DOHH2 (cell line): ENCODE results near the gene RAF1.

Source experiments
- CTCF ChIP-seq: fragments of 200-600 bp; sonication (generic); IDR thresholded peaks from one replicate; pipeline ENCODE4 v1.5.1; 2014; ENCODE audit warnings: antibody characterized with exemption, mild to moderate bottlenecking, low read depth, low read length; ENCODE audit not compliant: poor library complexity, severe bottlenecking
- EZH2phosphoT487 ChIP-seq: fragments of 200-600 bp; sonication (generic); IDR thresholded peaks from 2 replicates; pipeline ENCODE4 v1.6.1; 2017; ENCODE audit warnings: borderline replicate concordance, mild to moderate bottlenecking, antibody characterized with exemption, low read length, moderate library complexity, mixed read lengths

GRCh38 chr3:12557473-12558100, 106.3 kb downstream of the RAF1 start:
- TF ChIP-seq CTCF (no peak), EZH2phosphoT487 (no peak)
